ENCODE data around the gene DPP10. TPM values are rescaled to one million over a fixed set of nuclear protein-coding genes. Genes with fewer than 3 reads are reported as not detected.

The DPP10 gene
- total RNA-seq, 1 experiment from 2014 or later = not detected

GRCh38 chr2:114553027-114553426 is 110.6 kb downstream of the DPP10 start:
- CTCF ChIA-PET = no interaction called here
- intact Hi-C loops (cut with micrococcal nuclease; ENCODE audit: unreplicated experiment) = loop anchor here (10.0 kb wide), 2 partner anchors 658 to 798 kb away; partner anchors contain the start of genes ACTR3 and SLC35F5

GRCh38 chr2:114569166-114569565 is 126.7 kb downstream of the DPP10 start:
- Mint-ChIP-seq H3K36me3 (ENCODE audit: insufficient read depth, unreplicated experiment) (no peaks in the 10 kb centered on the region), H3K4me1 (ENCODE audit: low read depth, unreplicated experiment) (no peaks in the 10 kb centered on the region), H3K4me3 (ENCODE audit: low read depth, unreplicated experiment) (no peak overlapping the region), H3K9me3 (ENCODE audit: low read depth, unreplicated experiment) (no peaks in the 10 kb centered on the region), H3K27ac (ENCODE audit: unreplicated experiment) (no peak overlapping the region), H3K27me3 (ENCODE audit: unreplicated experiment) (peaks cover 16% of the 10 kb centered on the region)
- DNase-seq = no peak
- BruUV-seq (replicated peaks) = no TSS peak
- intact Hi-C loops (cut with micrococcal nuclease; ENCODE audit: unreplicated experiment) = no loop called here
- CTCF ChIA-PET = no interaction called here
- no peak for TF ChIP-seq CTCF (IDR thresholded peaks at IDR 0.05; ENCODE audit: unreplicated experiment)

More at GRCh38 chr2:114553027-114553426, 110.6 kb downstream of the DPP10 start:
- no peak overlapping the region for H3K4me3 Mint-ChIP-seq (ENCODE audit: low read depth, unreplicated experiment)
- H3K27ac Mint-ChIP-seq (ENCODE audit: unreplicated experiment) = no peak overlapping the region
- H3K9me3 Mint-ChIP-seq (ENCODE audit: low read depth, unreplicated experiment) = peaks cover 3% of the 10 kb centered on the region
- TF ChIP-seq CTCF (IDR thresholded peaks at IDR 0.05; ENCODE audit: unreplicated experiment) = no peak
- H3K36me3 Mint-ChIP-seq (ENCODE audit: insufficient read depth, unreplicated experiment) = no peaks in the 10 kb centered on the region
- DNase-seq = no peak
- H3K27me3 Mint-ChIP-seq (ENCODE audit: unreplicated experiment) = peaks cover 34% of the 10 kb centered on the region
- peaks cover 25% of the 10 kb centered on the region for H3K4me1 Mint-ChIP-seq (ENCODE audit: low read depth, unreplicated experiment)
- BruUV-seq (replicated peaks) = no TSS peak

- CTCF ChIA-PET = no interaction called here
- Mint-ChIP-seq H3K9me3 (ENCODE audit: low read depth, unreplicated experiment) (no peaks in the 10 kb centered on the region), H3K27ac (ENCODE audit: unreplicated experiment) (no peak overlapping the region), H3K4me3 (ENCODE audit: low read depth, unreplicated experiment) (no peak overlapping the region), H3K27me3 (ENCODE audit: unreplicated experiment) (peaks cover 47% of the 10 kb centered on the region), H3K36me3 (ENCODE audit: insufficient read depth, unreplicated experiment) (no peaks in the 10 kb centered on the region), H3K4me1 (ENCODE audit: low read depth, unreplicated experiment) (no peaks in the 10 kb centered on the region)
- intact Hi-C loops (cut with micrococcal nuclease; ENCODE audit: unreplicated experiment) = no loop called here
- DNase-seq = no peak
- no peak for TF ChIP-seq CTCF (IDR thresholded peaks at IDR 0.05; ENCODE audit: unreplicated experiment)
- BruUV-seq (replicated peaks) = no TSS peak
Measured at GRCh38 chr2:114577657-114578056, 135.2 kb downstream of the DPP10 start.

GRCh38 chr2:114579542-114579941 is 137.1 kb downstream of the DPP10 start:
- no peak for TF ChIP-seq CTCF (IDR thresholded peaks at IDR 0.05; ENCODE audit: unreplicated experiment)
- CTCF ChIA-PET = no interaction called here
- no TSS peak for BruUV-seq (replicated peaks)
- Mint-ChIP-seq H3K9me3 (ENCODE audit: low read depth, unreplicated experiment) (no peaks in the 10 kb centered on the region), H3K36me3 (ENCODE audit: insufficient read depth, unreplicated experiment) (no peaks in the 10 kb centered on the region), H3K27me3 (ENCODE audit: unreplicated experiment) (peaks cover 29% of the 10 kb centered on the region), H3K4me1 (ENCODE audit: low read depth, unreplicated experiment) (no peaks in the 10 kb centered on the region), H3K4me3 (ENCODE audit: low read depth, unreplicated experiment) (no peak overlapping the region), H3K27ac (ENCODE audit: unreplicated experiment) (no peak overlapping the region)
- intact Hi-C loops (cut with micrococcal nuclease; ENCODE audit: unreplicated experiment) = no loop called here
- DNase-seq = no peak
